ENCODE measurements around the gene NMUR2.

NMUR2 gene

GRCh38 chr5:152367554-152367953 is 37.5 kb downstream of the NMUR2 start (continued):
- TF ChIP-seq ZNF658 (tag by site-specific recombination; IDR thresholded peaks at IDR 0.05) (no peak), ZNF341 (tag by site-specific recombination; IDR thresholded peaks at IDR 0.05; ENCODE audit: low read depth) (no peak), SP3 (tag by site-specific recombination; IDR thresholded peaks at IDR 0.05) (no peak), ZNF335 (tag by site-specific recombination; conservative IDR thresholded peaks at IDR 0.05) (no peak), ZBTB6 (tag by site-specific recombination; IDR thresholded peaks at IDR 0.05) (no peak), HIC1 (tag by site-specific recombination; IDR thresholded peaks at IDR 0.05) (no peak), ZNF449 (tag by site-specific recombination; IDR thresholded peaks at IDR 0.05) (no peak), PATZ1 (tag by site-specific recombination; IDR thresholded peaks at IDR 0.05) (no peak)

GRCh38 chr5:152366716-152367115 is 38.4 kb downstream of the NMUR2 start:
- Histone ChIP-seq H3K4me1 (ENCODE audit: control insufficient read depth, insufficient read depth, low read length) (no peaks in the 10 kb centered on the region), H3K4me3 (ENCODE audit: low read depth, low read length) (no peak overlapping the region), H3K27ac (ENCODE audit: extremely low read depth, low read depth, low read length) (no peak overlapping the region), H3K36me3 (ENCODE audit: control insufficient read depth in 2 of 2, insufficient read depth in 1 of 2, low read length in 2 of 2) (no peaks in the 10 kb centered on the region), H3K9me3 (ENCODE audit: control insufficient read depth, insufficient read depth, low read depth, low read length) (no peaks in the 10 kb centered on the region)
- ChIA-PET CTCF (interaction anchor here (0.6 kb wide), 1 partner anchor 55 kb away, joined by 3 read pairs; no protein-coding TSS in a partner anchor), POLR2A (no interaction called here)
- no peak for TF ChIP-seq ZNF621 (tag by site-specific recombination; IDR thresholded peaks at IDR 0.05)
- TF ChIP-seq ATF2 (tag by site-specific recombination; IDR thresholded peaks at IDR 0.05; ENCODE audit: low read depth), result no peak
- no peak for TF ChIP-seq KLF7 (tag by site-specific recombination; IDR thresholded peaks at IDR 0.05; ENCODE audit: borderline replicate concordance)
- TF ChIP-seq ZFP3 (tag by site-specific recombination; IDR thresholded peaks at IDR 0.05; ENCODE audit: low read depth), result no peak
- no peak for TF ChIP-seq ZNF121 (tag by site-specific recombination; IDR thresholded peaks at IDR 0.05)
- no peak for TF ChIP-seq ZNF24 (tag by site-specific recombination; IDR thresholded peaks at IDR 0.05)
- no peak for TF ChIP-seq ZBTB8A (tag by site-specific recombination; IDR thresholded peaks at IDR 0.05)
- TF ChIP-seq ZNF76 (tag by site-specific recombination; IDR thresholded peaks at IDR 0.05; ENCODE audit: borderline replicate concordance, low read depth), result no peak
- TF ChIP-seq RBAK (tag by site-specific recombination; IDR thresholded peaks at IDR 0.05), result no peak
- TF ChIP-seq ZNF654 (tag by site-specific recombination; IDR thresholded peaks at IDR 0.05; ENCODE audit: low read depth), result no peak
- TF ChIP-seq ZNF248 (tag by site-specific recombination; IDR thresholded peaks at IDR 0.05), result no peak
- no peak for TF ChIP-seq ZNF626 (tag by site-specific recombination; IDR thresholded peaks at IDR 0.05)
- TF ChIP-seq ZNF488 (tag by site-specific recombination; IDR thresholded peaks at IDR 0.05), result no peak
- no peak for TF ChIP-seq ZSCAN4 (tag by site-specific recombination; IDR thresholded peaks at IDR 0.05)
